ENCODE results near the gene BRD3OS.

The BRD3OS gene

GRCh38 chr9:134024828-134025605 is at the start of gene BRD3OS:
BRD3OS (plus strand) TSS chr9:134025481; CDS start chr9:134026748, 1,267 bp downstream.
- DNase-seq (ENCODE audit: low spot score), result peak; percentile 97

DNA sequence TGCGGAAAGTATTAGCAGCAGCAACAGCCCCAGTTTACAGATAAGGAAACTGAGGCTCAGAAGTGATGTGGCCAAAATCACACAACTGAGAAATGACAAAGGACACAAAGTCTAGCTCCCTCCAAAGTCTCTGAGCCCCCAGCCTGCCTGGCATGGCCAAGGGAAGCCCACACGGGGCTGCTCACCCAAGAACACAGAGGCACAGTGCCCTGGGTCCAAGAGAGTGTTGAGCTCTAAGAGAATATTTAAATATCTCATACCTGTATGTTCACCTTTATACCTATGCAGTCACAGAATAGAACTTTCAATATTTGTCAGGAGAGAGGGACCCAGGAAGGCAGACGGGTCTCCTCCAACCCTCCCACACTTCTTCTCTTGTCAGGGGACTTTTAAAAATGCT is 49.8 kb upstream of the BRD3OS start:
- DNase-seq (ENCODE audit: low spot score), result no peak

GRCh38 chr9:133976191-133976861 is 49.0 kb upstream of the BRD3OS start:
- no peak for DNase-seq (ENCODE audit: low spot score)

DNA sequence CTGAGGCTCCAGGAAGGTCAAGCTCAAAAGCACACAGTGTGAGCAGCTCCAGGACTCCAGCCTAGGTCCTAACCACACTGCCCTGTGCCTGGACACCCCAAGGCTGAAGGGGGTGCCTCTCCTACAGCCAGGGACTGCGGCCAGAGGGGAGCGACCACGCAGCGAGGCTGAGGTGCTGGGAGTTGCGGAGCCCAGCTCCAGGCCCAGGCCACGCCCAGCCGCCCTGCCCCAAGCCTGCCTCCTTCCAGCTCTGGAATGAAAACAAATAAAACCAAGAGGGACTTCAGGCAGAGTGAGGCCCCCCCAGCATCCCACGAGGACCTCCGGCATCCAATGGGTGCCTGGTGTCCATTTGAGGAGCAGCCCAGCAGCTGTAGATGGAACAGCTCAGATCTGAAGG is 48.4 kb upstream of the BRD3OS start:
- no peak for DNase-seq (ENCODE audit: low spot score)

- no peak for DNase-seq (ENCODE audit: low spot score)
Measured at GRCh38 chr9:133977421-133978201, 47.7 kb upstream of the BRD3OS start.

- no peak for DNase-seq (ENCODE audit: low spot score)
Measured at GRCh38 chr9:133978226-133978898, 46.9 kb upstream of the BRD3OS start.

DNA sequence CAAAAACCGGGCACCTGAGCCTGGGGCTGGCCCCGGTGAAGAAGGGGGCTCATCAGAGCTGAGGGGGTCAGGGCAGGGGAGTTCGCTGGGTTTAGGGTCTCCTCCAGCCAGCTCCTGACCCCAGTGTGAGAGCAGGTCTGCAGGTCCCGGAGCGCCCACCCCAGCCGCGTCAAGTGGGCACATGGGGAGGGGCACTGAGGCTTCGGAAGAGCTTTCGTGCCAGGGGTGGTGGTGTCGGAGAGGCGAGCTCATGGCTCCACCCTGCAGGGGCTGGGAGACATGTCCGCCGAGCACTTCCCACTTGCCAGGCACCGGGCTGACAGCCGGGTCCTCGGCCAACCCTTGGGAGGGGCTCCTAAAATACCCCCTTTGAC is 46.4 kb upstream of the BRD3OS start:
- no peak for DNase-seq (ENCODE audit: low spot score)

GRCh38 chr9:133979273-133979920 is 45.9 kb upstream of the BRD3OS start:
- peak; percentile 77 for DNase-seq (ENCODE audit: low spot score)

- DNase-seq (ENCODE audit: low spot score), result no peak
Measured at GRCh38 chr9:133979921-133980863, 45.1 kb upstream of the BRD3OS start.

GRCh38 chr9:133980864-133981588 is 44.3 kb upstream of the BRD3OS start:
- DNase-seq (ENCODE audit: low spot score), result no peak

- DNase-seq (ENCODE audit: low spot score), result no peak
Measured at GRCh38 chr9:133981589-133981957, 43.7 kb upstream of the BRD3OS start.

DNA sequence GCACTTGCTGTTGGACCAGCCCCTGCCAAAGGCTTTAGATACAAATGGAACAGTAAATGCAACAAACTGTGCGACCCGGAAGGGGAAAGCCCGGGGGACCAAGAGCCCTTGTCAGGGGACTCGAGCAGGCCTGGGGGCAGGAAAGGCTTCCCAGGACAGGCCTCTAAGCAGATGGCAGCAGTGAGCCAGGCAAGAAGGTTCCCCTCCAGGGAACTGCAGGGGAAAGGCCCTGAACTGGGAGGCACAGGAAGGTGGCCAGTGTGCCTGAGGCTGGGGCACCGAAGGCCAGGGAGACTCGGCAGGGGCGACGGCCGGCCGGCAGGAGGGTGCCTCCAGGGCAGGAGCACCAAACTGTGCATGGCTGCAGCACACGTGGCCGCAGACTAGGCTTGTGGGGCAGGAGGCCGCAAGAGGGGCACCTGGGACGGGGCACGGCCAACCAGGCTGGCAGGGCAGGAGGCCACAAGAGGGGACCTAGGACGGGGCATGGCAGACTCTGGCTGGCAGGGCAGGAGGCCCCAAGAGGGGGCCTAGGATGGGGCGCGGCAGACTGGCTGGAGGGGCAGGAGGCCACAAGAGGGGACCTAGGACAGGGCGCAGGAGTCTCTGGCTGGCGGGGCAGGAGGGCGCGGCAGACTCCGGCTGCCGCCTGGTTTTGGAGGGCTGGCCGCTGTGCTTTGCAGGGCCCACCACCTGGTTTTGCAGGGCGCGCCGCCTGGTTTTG is 43.2 kb upstream of the BRD3OS start:
- no peak for DNase-seq (ENCODE audit: low spot score)

DNA sequence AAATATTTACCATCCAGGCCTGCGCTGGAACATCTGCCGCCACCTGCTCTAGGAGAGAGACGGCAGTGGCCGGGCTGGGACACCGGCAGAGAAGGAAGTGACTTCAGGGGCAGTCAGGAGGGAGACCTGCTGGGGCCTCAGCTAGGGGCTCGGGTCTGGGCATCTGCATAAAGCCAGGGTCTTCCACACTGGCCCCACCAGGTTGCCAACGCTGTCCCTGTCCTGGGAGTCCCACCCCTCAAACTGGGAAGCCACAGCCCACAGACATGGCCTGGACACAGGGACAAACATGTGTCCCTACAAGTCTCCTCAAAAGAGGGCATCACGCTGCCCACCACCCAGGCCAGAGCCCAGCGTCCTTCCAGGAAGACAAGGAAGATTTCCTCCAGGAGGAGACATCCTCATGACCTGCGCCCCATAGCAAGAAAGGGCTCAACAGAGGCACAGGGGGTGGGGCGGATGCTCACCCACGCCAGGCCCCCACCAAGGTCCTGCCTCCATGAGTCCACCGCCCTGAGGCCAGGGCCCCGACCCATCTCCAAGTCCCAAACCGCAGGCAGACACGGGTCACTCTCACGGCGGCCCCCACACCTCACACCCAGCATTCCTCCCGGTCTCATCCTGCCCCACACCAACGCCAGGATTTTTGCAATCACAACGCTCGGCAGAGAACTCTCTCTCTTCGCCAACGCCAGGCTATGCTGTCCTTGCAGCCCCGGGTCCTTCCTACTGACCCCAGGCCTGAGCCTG is 42.1 kb upstream of the BRD3OS start:
- no peak for DNase-seq (ENCODE audit: low spot score)

GRCh38 chr9:133986061-133986460 is 39.2 kb upstream of the BRD3OS start:
- no peak for DNase-seq (ENCODE audit: low spot score)

DNA sequence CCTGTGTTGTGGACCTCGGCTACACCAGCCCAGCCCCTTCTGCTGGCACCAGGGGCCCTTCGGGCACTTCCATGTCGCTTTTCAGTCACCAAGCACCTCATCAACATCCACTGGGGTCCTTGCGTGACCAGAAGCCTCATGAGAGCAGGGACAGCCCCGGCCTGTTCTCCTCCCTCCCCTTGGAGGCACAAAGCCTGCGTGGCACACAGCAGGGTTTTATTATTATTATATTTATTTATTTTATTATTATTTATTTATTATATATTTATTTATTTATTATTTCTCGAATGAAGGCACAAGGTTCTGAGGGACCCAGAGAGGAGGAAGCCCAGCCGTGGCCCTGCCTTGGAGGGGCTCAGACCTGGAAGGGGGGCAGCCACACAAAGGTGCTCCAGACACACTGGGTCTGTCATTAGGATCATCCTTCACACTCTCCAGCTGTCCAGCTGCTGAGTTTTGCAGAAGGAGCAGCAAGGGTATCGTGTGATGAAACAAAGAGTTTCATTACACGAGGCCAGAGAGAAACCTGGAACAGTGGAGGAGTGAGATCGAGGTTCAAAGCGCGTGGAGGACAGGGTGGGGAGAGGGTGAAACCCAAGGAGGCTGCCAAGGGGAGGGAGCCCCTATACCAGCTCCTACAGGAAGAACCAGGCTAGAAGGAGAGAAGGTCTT is 38.4 kb upstream of the BRD3OS start:
- DNase-seq (ENCODE audit: low spot score), result no peak

DNA sequence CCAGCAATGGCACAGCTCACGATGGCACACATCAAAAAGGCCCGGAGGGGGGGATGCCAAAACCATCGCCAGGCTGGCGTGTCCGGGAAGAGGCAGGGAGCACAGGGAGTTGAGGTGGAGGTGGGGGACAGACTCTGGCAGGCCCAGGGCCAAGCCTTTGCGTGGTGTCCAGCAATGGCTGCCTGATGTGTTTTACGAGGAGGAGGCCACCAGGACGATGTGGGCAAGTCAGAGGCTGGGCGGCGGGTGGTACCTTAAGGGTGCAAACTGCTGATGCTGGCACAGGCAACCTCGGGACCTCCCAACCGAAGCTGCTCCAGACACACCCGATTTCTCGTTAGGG is 37.9 kb upstream of the BRD3OS start:
- no peak for DNase-seq (ENCODE audit: low spot score)

DNA sequence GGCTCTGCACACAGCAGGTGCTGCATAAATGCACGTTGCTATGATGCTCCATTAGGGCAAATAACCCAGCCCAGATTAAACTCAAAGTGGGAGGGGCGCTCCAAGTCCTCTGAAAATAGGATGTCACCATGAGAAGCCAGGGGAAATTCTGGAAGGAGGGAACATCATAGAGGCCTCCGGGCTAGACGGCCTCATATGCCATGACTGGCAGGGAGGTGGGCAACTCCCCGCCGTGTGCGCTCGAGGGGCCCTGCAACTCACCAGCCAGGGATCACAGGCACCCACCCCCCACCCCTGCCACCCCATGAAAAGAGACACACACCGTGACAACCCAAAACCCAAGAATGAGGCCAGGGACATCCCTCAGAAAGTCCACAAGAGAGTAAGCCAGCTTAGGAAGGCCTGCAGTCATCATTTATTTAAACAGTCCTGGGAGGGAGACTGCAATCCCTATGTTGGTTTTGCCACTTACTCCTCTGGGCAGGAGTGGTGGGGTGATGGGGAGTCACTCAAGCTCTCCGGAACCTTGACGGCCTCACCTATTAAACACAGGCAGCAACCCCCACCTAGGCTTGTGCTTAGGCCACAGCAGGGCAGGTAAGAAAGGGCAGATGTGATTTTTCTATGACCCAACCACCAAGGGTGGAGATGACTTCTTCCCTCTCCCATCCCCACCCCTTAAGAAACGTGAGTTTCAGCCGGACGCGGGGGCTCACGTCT is 37.2 kb upstream of the BRD3OS start:
- no peak for DNase-seq (ENCODE audit: low spot score)
